ENCODE results near the gene FBXO33. TPM values are rescaled to one million over a fixed set of nuclear protein-coding genes. Genes with fewer than 3 reads are reported as not detected.
A peak's percentile ranks its signal among the peaks of the same experiment; 100 is the strongest.

FBXO33 gene
- total and polyA plus RNA-seq, 2 experiments from 2014 or later: 9.0 to 21.4 TPM

DNA sequence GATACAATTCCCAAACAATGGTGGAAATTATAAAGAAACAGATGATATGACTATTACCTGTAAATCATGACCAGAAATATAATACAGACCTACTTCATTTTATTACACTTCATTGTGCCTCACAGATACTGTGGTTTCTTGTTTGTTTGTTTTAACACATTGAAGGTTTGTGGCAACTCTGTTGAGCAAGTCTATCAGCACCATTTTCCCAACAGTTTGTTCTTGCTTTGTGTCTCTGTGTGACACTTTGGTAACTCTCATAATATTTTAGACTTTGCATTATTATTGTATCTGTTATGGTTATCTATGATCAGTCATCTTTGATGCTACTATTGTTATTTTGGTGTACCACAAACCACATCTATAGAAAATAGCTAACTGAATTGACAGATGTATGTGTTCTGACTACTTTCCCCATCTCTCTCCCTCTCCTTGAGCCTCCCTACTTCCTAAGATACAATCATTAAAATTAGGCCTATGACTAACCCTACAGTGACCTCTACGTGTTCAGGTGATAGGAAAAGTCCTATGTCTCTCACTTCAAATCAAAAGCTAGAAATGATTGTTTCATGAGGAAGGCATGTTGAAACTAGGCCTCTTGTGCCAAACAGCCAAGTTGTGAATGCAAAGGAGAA lies 49.1 kb downstream of the FBXO33 start:
- no peak for TF ChIP-seq EZH2phosphoT487 (IDR thresholded peaks at IDR 0.05; ENCODE audit: insufficient read depth, low read depth)
- TF ChIP-seq EZH2 (IDR thresholded peaks at IDR 0.05; ENCODE audit: insufficient read depth, poor library complexity, severe bottlenecking): no peak
- no peak overlapping the region for H3K9ac ChIP-seq
- no peak overlapping the region for H2AFZ ChIP-seq
- no peaks in the 10 kb centered on the region for H3F3A ChIP-seq (ENCODE audit: insufficient read depth)
- no peaks in the 10 kb centered on the region for H3K4me1 ChIP-seq (ENCODE audit: insufficient read depth)
- no peaks in the 10 kb centered on the region for H3K9me2 ChIP-seq (ENCODE audit: insufficient read depth)
- H3K4me2 ChIP-seq (ENCODE audit: unreplicated experiment): no peak overlapping the region
- in situ Hi-C loops (cut with MboI): no loop called here
- no peaks in the 10 kb centered on the region for H4K20me1 ChIP-seq (ENCODE audit: insufficient read depth)
- no peaks in the 10 kb centered on the region for H3K79me2 ChIP-seq (ENCODE audit: insufficient read depth)
- no peak overlapping the region for H3K4me3 ChIP-seq
- DNase-seq: no peak
- whole genome bisulfite sequencing, 2 experiments (ENCODE audit: low coverage in 1 of 2, low lambda C conversion rate in 2 of 2, missing lambda C conversion rate in 2 of 2): 85 to 92% methylated on average over 1 of the region's 1 CpG
- no peaks in the 10 kb centered on the region for H3K27me3 ChIP-seq (replicated peaks; ENCODE audit: insufficient read depth)
- H3K9me3 ChIP-seq (ENCODE audit: low read depth): no peaks in the 10 kb centered on the region
- no peak overlapping the region for H3K27ac ChIP-seq
- H3K36me3 ChIP-seq (ENCODE audit: low read depth): no peaks in the 10 kb centered on the region

GRCh38 chr14:39382463-39382862 lies 49.8 kb downstream of the FBXO33 start:
- Histone ChIP-seq H3K36me3 (ENCODE audit: low read depth) (no peaks in the 10 kb centered on the region), H3K79me2 (ENCODE audit: insufficient read depth) (no peaks in the 10 kb centered on the region; the same call in 1 of the 2 replicates), H3K9me2 (ENCODE audit: insufficient read depth) (no peaks in the 10 kb centered on the region), H3F3A (ENCODE audit: insufficient read depth) (peaks cover 3% of the 10 kb centered on the region), H2AFZ (no peak overlapping the region), H3K9me3 (ENCODE audit: low read depth) (no peaks in the 10 kb centered on the region), H3K4me2 (ENCODE audit: unreplicated experiment) (no peak overlapping the region), H4K20me1 (ENCODE audit: insufficient read depth) (no peaks in the 10 kb centered on the region), H3K4me3 (no peak overlapping the region), H3K27ac (no peak overlapping the region), H3K4me1 (ENCODE audit: insufficient read depth) (peaks cover 3% of the 10 kb centered on the region), H3K27me3 (replicated peaks; ENCODE audit: insufficient read depth) (no peaks in the 10 kb centered on the region), H3K9ac (no peak overlapping the region)
- TF ChIP-seq EZH2phosphoT487 (IDR thresholded peaks at IDR 0.05; ENCODE audit: insufficient read depth, low read depth): no peak
- TF ChIP-seq EZH2 (IDR thresholded peaks at IDR 0.05; ENCODE audit: insufficient read depth, poor library complexity, severe bottlenecking): no peak
- no peak for DNase-seq
- in situ Hi-C loops (cut with MboI): no loop called here
- WGBS, 2 experiments (ENCODE audit: low coverage in 1 of 2, low lambda C conversion rate in 2 of 2, missing lambda C conversion rate in 2 of 2): 93 to 95% methylated on average over 3 of the region's 3 CpGs

DNA sequence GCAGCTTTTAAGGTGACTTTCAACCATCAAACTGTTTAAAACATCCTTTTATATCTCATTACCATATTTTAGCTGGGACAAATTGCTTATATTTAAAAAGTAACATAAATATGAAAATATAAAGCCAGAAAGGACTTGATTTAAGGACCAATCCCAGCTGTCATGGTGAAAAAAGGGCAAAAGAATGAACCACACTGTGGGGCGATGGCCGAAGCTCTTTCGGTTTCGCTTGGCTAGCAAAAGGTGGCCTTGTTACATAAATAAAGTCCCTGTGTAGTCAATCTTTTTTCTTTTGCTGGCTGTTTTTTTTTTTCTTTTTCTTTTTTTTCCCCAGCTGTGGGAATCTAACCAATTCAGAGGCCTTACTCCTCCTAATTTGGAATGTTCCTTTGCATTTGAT lies 50.9 kb downstream of the FBXO33 start:
- Histone ChIP-seq H4K20me1 (ENCODE audit: insufficient read depth) (no peaks in the 10 kb centered on the region), H3K4me3 (no peak overlapping the region), H3K4me1 (ENCODE audit: insufficient read depth) (peaks cover 14% of the 10 kb centered on the region), H3K9me3 (ENCODE audit: low read depth) (no peaks in the 10 kb centered on the region), H3K27ac (no peak overlapping the region), H3K79me2 (ENCODE audit: insufficient read depth) (no peaks in the 10 kb centered on the region; the same call in 1 of the 2 replicates), H3K27me3 (replicated peaks; ENCODE audit: insufficient read depth) (no peaks in the 10 kb centered on the region), H3K9me2 (ENCODE audit: insufficient read depth) (no peaks in the 10 kb centered on the region), H2AFZ (no peak overlapping the region), H3K36me3 (ENCODE audit: low read depth) (no peaks in the 10 kb centered on the region), H3K4me2 (ENCODE audit: unreplicated experiment) (no peak overlapping the region), H3F3A (ENCODE audit: insufficient read depth) (peaks cover 14% of the 10 kb centered on the region), H3K9ac (no peak overlapping the region)
- in situ Hi-C loops (cut with MboI): no loop called here
- no peak for DNase-seq
- no peak for TF ChIP-seq EZH2phosphoT487 (IDR thresholded peaks at IDR 0.05; ENCODE audit: insufficient read depth, low read depth)
- no peak for TF ChIP-seq EZH2 (IDR thresholded peaks at IDR 0.05; ENCODE audit: insufficient read depth, poor library complexity, severe bottlenecking)
- WGBS, 2 experiments (ENCODE audit: low coverage in 1 of 2, low lambda C conversion rate in 2 of 2, missing lambda C conversion rate in 2 of 2): 99% methylated on average over 4 of the region's 4 CpGs

DNA sequence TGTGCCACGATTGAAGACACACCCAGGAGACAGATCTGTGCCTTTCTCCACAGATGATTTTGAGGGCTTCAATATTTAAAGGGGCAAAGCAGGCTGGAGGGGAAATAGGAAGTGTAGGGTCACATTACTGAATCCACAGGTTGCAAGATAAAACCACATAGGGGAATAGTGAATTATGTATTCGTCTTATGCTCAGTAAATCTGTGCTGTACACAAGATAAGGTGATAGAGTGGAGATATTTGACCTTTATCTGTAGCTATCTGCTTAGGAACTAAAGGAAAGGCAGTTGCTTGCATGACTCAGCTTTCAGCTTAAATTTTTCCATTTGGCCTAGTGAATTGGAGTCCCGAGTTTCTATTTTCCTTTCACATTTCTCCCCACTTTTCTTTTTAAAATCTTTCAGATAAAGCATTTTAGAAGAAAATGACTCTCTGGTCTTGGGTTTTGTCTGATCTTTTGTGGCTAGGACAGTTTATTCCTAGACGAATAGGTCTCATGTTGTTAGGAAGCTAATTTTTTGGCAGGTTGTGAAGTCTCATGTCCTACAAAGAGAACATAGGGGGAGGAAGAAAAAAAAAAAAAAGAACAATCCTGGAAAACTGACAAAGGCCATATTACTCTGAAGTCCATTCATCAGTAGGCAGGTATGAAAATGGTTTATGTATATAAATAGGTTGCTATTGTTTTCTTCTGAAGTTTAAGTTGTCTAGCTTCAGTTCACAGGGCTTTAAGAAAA lies 55.4 kb downstream of the FBXO33 start:
- Histone ChIP-seq H3K4me3 (peak overlapping the region; percentile 47), H3K4me1 (ENCODE audit: insufficient read depth) (peaks cover 52% of the 10 kb centered on the region), H3K27ac (peak overlapping the region; percentile 79), H3K36me3 (ENCODE audit: low read depth) (no peaks in the 10 kb centered on the region), H3K4me2 (ENCODE audit: unreplicated experiment) (peak overlapping the region; percentile 80), H3K9ac (peak overlapping the region; percentile 66), H3K79me2 (ENCODE audit: insufficient read depth) (peaks cover 7% of the 10 kb centered on the region; the same call in 1 of the 2 replicates), H3K27me3 (replicated peaks; ENCODE audit: insufficient read depth) (no peaks in the 10 kb centered on the region), H3K9me2 (ENCODE audit: insufficient read depth) (no peaks in the 10 kb centered on the region), H3K9me3 (ENCODE audit: low read depth) (no peaks in the 10 kb centered on the region), H2AFZ (peak overlapping the region; percentile 68), H3F3A (ENCODE audit: insufficient read depth) (peaks cover 53% of the 10 kb centered on the region), H4K20me1 (ENCODE audit: insufficient read depth) (no peaks in the 10 kb centered on the region)
- TF ChIP-seq EZH2phosphoT487 (IDR thresholded peaks at IDR 0.05; ENCODE audit: insufficient read depth, low read depth): no peak
- TF ChIP-seq EZH2 (IDR thresholded peaks at IDR 0.05; ENCODE audit: insufficient read depth, poor library complexity, severe bottlenecking): no peak
- WGBS, 2 experiments (ENCODE audit: low coverage in 1 of 2, low lambda C conversion rate in 2 of 2, missing lambda C conversion rate in 2 of 2): 10 to 11% methylated on average over 4 of the region's 4 CpGs
- in situ Hi-C loops (cut with MboI): loop anchor here (10.0 kb wide), 1 partner anchor 272 kb away; the partner anchor contains the start of gene SEC23A
- peak; percentile 64 for DNase-seq

Measured in GM23248 (cell line).